ENCODE results near the gene VAV3. TPM values are rescaled to one million over a fixed set of nuclear protein-coding genes. Genes with fewer than 3 reads are reported as not detected.

VAV3 gene
- polyA plus RNA-seq, 1 experiment: not detected

- no peaks in the 10 kb centered on the region for H3K36me3 ChIP-seq (ENCODE audit: control insufficient read depth, insufficient read depth, low read length)
- no peak for TF ChIP-seq CTCF (IDR thresholded peaks at IDR 0.05; ENCODE audit: insufficient read depth, low read depth, low read length)
- DNase-seq (ENCODE audit: low read depth): no peak
- no peak overlapping the region for H3K4me3 ChIP-seq (ENCODE audit: low read depth, low read length)
- ChIA-PET POLR2A (no interaction called here), CTCF (no interaction called here)
- no peaks in the 10 kb centered on the region for H3K27me3 ChIP-seq (ENCODE audit: control insufficient read depth, insufficient read depth, low read length)
Measured at GRCh38 chr1:107643766-107644165, 321.2 kb downstream of the VAV3 start.

GRCh38 chr1:107640207-107640606 lies 324.8 kb downstream of the VAV3 start:
- ChIA-PET POLR2A (no interaction called here), CTCF (no interaction called here)
- H3K36me3 ChIP-seq (ENCODE audit: control insufficient read depth, insufficient read depth, low read length): no peaks in the 10 kb centered on the region
- DNase-seq (ENCODE audit: low read depth): no peak
- no peaks in the 10 kb centered on the region for H3K27me3 ChIP-seq (ENCODE audit: control insufficient read depth, insufficient read depth, low read length)
- no peak for TF ChIP-seq CTCF (IDR thresholded peaks at IDR 0.05; ENCODE audit: insufficient read depth, low read depth, low read length)
- H3K4me3 ChIP-seq (ENCODE audit: low read depth, low read length): no peak overlapping the region

GRCh38 chr1:107637101-107637500 lies 327.9 kb downstream of the VAV3 start:
- DNase-seq (ENCODE audit: low read depth): no peak
- TF ChIP-seq CTCF (IDR thresholded peaks at IDR 0.05; ENCODE audit: insufficient read depth, low read depth, low read length): no peak
- no peak overlapping the region for H3K4me3 ChIP-seq (ENCODE audit: low read depth, low read length)
- ChIA-PET CTCF (no interaction called here), POLR2A (no interaction called here)
- no peaks in the 10 kb centered on the region for H3K36me3 ChIP-seq (ENCODE audit: control insufficient read depth, insufficient read depth, low read length)
- no peaks in the 10 kb centered on the region for H3K27me3 ChIP-seq (ENCODE audit: control insufficient read depth, insufficient read depth, low read length)

GRCh38 chr1:107633596-107633995 lies 331.4 kb downstream of the VAV3 start:
- no peak overlapping the region for H3K4me3 ChIP-seq (ENCODE audit: low read depth, low read length)
- POLR2A ChIA-PET: no interaction called here
- CTCF ChIA-PET: no interaction called here
- no peak for DNase-seq (ENCODE audit: low read depth)
- no peak for TF ChIP-seq CTCF (IDR thresholded peaks at IDR 0.05; ENCODE audit: insufficient read depth, low read depth, low read length)
- H3K36me3 ChIP-seq (ENCODE audit: control insufficient read depth, insufficient read depth, low read length): no peaks in the 10 kb centered on the region
- no peaks in the 10 kb centered on the region for H3K27me3 ChIP-seq (ENCODE audit: control insufficient read depth, insufficient read depth, low read length)

- no peak for TF ChIP-seq CTCF (IDR thresholded peaks at IDR 0.05; ENCODE audit: insufficient read depth, low read depth, low read length)
- no peaks in the 10 kb centered on the region for H3K27me3 ChIP-seq (ENCODE audit: control insufficient read depth, insufficient read depth, low read length)
- ChIA-PET POLR2A (no interaction called here), CTCF (no interaction called here)
- DNase-seq (ENCODE audit: low read depth): no peak
- H3K4me3 ChIP-seq (ENCODE audit: low read depth, low read length): no peak overlapping the region
- no peaks in the 10 kb centered on the region for H3K36me3 ChIP-seq (ENCODE audit: control insufficient read depth, insufficient read depth, low read length)
Measured at GRCh38 chr1:107626073-107626796, 338.7 kb downstream of the VAV3 start.

Data from BJ (cell line).